Kidney epithelial cell (primary cell): ENCODE data around the gene RBMS1. TPM values are rescaled to one million over a fixed set of nuclear protein-coding genes. Genes with fewer than 3 reads are reported as not detected.
"Not testable (repeated sequence)": the region's sequence is repeated elsewhere in the genome, so short reads cannot be mapped to it uniquely, and the experiment has no call there.

Experiments
- DNase-seq: peaks from one replicate; pipeline ENCODE4 v3.0.0-alpha.2; 2010; ENCODE audit warnings: low read depth
- H3K27me3 ChIP-seq: 2 replicates; pipeline ENCODE4 v1.6.0; 2011; ENCODE audit warnings: low read length; ENCODE audit not compliant: control insufficient read depth, insufficient read depth
- H3K36me3 ChIP-seq: 2 replicates; pipeline ENCODE4 v1.5.1; 2011; ENCODE audit warnings: low read length; ENCODE audit not compliant: control insufficient read depth, insufficient read depth
- H3K4me3 ChIP-seq: 2 replicates; pipeline ENCODE4 v1.5.1; 2011; ENCODE audit warnings: low read depth, mild to moderate bottlenecking, control low read depth, low read length
- total RNA-seq: library from RNA; depleted of rRNA; stranded (reverse); fragments of >200 nt; gene quantifications from 2 replicates; pipeline ENCODE4 v1.2.3, GENCODE V29; 2015
- TF ChIP-seq, protein P1 (sequence below): IDR thresholded peaks from 2 replicates; pipeline ENCODE4 v1.5.1; 2011; ENCODE audit warnings: mild to moderate bottlenecking, moderate library complexity, low read length, control low read depth, inconsistent platforms; ENCODE audit not compliant: insufficient read depth, poor library complexity, severe bottlenecking

RBMS1 gene
- total RNA-seq, 1 donor from 2014 or later: 52.5 TPM

DNA sequence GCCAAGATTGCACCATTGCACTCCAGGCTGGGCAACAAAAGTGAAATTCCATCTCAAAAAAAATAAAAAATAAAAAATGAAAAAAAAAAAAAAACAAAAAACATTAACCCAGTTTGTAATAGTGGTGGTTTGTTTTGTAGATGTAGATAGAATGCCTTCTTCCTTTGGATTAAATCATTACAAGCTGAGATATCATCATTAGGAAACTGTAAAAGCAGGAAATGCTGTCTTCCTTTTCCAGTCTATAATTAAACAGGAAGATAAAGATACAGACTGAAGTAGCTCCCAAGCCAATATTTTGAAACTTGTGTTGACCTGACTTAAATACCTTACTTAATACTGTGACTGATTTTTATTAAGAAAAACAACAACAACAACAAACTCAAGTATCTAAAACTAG lies 43.1 kb downstream of the RBMS1 start:
- H3K4me3 ChIP-seq: no peak overlapping the region
- TF ChIP-seq, protein P1, sequence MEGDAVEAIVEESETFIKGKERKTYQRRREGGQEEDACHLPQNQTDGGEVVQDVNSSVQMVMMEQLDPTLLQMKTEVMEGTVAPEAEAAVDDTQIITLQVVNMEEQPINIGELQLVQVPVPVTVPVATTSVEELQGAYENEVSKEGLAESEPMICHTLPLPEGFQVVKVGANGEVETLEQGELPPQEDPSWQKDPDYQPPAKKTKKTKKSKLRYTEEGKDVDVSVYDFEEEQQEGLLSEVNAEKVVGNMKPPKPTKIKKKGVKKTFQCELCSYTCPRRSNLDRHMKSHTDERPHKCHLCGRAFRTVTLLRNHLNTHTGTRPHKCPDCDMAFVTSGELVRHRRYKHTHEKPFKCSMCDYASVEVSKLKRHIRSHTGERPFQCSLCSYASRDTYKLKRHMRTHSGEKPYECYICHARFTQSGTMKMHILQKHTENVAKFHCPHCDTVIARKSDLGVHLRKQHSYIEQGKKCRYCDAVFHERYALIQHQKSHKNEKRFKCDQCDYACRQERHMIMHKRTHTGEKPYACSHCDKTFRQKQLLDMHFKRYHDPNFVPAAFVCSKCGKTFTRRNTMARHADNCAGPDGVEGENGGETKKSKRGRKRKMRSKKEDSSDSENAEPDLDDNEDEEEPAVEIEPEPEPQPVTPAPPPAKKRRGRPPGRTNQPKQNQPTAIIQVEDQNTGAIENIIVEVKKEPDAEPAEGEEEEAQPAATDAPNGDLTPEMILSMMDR: no peak
- no peak for DNase-seq
- no peaks in the 10 kb centered on the region for H3K27me3 ChIP-seq
- no peaks in the 10 kb centered on the region for H3K36me3 ChIP-seq

DNA sequence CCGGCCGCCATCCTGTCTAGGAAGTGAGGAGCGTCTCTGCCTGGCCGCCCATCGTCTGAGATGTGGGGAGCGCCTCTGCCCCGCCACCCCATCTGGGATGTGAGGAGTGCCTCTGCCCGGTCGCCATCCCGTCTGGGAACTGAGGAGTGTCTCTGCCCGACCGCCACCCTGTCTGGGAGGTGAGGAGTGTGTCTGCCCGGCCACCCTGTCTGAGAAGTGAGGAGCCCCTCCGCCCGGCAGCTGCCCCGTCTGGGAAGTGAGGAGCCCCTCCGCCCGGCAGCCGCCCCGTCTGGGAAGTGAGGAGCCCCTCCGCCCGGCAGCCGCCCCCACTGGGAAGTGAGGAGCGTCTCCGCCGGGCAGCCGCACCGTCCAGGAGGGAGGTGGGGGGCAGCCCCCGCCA lies 44.8 kb downstream of the RBMS1 start:
- DNase-seq, H3K4me3 ChIP-seq: not testable (repeated sequence)

DNA sequence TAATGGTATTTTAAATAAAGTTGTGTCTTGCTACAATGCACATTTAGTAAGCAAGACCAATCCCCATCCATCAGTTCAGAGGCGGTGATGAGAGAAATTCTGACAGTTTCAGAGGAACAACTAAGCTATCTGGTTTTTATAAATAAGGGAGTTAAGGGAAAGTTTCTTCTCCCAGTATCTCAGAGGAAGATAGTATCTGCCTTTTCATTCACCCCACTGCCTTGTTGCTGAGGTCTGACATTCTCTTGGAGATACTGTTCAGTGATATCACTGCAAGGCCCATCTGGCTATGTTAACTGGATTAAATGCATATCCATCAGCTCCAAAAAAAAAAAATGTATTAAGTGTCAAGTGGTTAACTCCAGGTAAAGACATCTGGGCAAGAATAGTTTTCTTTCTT lies 47.9 kb downstream of the RBMS1 start:
- Histone ChIP-seq H3K4me3 (no peak overlapping the region), H3K27me3 (no peaks in the 10 kb centered on the region), H3K36me3 (no peaks in the 10 kb centered on the region)
- DNase-seq: no peak
- TF ChIP-seq, protein P1: no peak

More for the DNA sequence above, 44.8 kb downstream of the RBMS1 start:
- H3K27me3 ChIP-seq, H3K36me3 ChIP-seq: not testable (repeated sequence)

DNA sequence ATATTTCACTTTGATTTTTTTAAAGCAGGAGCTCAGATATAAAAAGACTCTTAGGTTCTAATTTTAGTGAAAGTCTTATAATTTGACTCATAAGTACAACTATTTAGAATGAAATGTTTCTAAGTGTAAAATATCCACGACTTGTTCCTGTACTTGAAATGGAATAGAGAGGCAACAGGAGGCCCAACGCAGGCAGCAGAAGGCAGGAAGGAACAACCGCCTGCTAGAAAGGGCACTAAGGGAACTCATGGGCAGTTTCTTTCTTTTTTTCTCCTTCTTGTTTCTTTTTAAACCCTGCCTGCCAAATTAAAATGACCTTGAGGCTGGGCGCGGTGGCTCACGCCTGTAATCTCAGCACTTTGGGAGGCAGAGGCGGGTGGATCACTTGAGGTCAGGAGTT lies 51.0 kb downstream of the RBMS1 start:
- Histone ChIP-seq H3K27me3 (no peaks in the 10 kb centered on the region), H3K4me3 (no peak overlapping the region), H3K36me3 (no peaks in the 10 kb centered on the region)
- DNase-seq: no peak
- TF ChIP-seq, protein P1: no peak

DNA sequence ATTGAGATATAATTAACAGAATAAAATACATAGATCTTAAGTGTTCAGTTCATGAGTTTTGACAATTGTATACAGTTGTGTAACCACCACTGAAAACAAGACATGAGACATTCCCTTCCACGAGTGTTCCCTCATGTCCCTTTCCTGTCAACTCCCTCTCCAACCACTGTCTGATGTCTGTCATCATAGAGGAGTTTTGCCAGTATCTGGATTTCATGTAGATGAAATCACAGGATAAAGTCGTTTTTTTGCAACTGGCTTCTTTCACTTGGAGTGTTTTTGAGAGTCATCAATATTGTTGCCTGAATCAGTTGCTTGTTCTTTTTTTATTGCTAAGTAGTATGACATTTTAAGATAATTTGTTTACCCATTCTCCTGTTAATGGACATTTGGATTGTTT lies 52.7 kb downstream of the RBMS1 start:
- TF ChIP-seq, protein P1: no peak
- no peak overlapping the region for H3K4me3 ChIP-seq
- no peak for DNase-seq
- H3K36me3 ChIP-seq: no peaks in the 10 kb centered on the region
- no peaks in the 10 kb centered on the region for H3K27me3 ChIP-seq

DNA sequence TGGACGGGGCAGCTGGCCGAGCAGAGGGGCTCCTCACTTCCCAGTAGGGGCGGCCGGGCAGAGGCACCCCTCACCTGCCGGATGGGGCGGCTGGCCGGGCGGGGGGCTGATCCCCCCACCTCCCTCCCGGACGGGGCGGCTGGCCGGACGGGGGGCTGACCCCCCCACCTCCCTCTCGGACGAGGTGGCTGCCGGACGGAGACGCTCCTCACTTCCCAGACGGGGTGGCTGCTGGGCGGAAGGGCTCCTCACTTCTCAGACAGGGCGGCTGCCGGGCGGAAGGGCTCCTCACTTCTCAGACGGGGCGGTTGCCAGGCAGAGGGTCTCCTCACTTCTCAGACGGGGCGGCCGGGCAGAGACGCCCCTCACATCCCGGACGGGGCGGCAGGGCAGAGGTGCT lies 54.6 kb downstream of the RBMS1 start:
- not testable (repeated sequence) for DNase-seq, H3K4me3 ChIP-seq, H3K36me3 ChIP-seq, H3K27me3 ChIP-seq

DNA sequence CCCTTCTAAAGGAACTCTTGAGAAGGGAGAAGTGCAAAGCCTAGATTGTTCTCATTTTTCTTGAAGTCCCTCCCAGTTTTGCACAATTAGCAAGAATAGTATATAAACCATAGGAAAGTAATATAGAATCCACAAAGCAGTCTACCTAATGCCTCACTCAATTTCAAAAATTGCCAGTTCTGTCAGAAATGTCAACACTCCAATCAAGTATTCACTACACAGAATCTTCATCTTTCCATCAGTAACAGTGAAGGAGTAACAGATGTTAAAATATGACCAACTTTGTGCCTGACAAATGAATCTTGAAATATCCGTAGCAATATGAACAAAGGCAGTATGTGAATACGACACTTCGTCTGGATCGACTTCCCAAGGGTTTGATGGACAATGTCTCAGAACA lies 56.3 kb downstream of the RBMS1 start:
- no peaks in the 10 kb centered on the region for H3K27me3 ChIP-seq
- no peak for DNase-seq
- no peak overlapping the region for H3K4me3 ChIP-seq
- no peaks in the 10 kb centered on the region for H3K36me3 ChIP-seq
- TF ChIP-seq, protein P1: no peak
